ENCODE measurements around the gene TACR2. TPM values are rescaled to one million over a fixed set of nuclear protein-coding genes. Genes with fewer than 3 reads are reported as not detected.

Gene TACR2
- total and polyA plus RNA-seq, 2 experiments from 2014 or later, result not detected

DNA sequence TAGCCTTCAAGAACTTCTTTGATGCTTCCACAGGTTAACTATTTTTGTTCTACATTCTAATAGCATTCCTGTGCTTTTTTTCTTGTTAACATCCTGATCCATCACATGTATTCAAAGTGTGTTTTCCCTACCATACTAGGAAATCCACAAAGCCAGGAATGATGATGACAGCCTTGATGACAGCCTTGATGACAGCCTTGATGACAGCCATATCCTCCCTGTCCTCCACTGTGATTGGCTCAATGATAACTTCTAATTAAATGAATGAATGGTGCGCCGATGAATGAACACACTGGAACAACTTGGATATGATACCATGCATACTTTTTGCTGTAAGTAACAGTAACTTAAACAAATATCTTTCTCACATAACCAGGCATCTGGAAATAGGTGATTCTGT is 8.3 kb upstream of the TACR2 start (continued):
- TF ChIP-seq, protein P1, sequence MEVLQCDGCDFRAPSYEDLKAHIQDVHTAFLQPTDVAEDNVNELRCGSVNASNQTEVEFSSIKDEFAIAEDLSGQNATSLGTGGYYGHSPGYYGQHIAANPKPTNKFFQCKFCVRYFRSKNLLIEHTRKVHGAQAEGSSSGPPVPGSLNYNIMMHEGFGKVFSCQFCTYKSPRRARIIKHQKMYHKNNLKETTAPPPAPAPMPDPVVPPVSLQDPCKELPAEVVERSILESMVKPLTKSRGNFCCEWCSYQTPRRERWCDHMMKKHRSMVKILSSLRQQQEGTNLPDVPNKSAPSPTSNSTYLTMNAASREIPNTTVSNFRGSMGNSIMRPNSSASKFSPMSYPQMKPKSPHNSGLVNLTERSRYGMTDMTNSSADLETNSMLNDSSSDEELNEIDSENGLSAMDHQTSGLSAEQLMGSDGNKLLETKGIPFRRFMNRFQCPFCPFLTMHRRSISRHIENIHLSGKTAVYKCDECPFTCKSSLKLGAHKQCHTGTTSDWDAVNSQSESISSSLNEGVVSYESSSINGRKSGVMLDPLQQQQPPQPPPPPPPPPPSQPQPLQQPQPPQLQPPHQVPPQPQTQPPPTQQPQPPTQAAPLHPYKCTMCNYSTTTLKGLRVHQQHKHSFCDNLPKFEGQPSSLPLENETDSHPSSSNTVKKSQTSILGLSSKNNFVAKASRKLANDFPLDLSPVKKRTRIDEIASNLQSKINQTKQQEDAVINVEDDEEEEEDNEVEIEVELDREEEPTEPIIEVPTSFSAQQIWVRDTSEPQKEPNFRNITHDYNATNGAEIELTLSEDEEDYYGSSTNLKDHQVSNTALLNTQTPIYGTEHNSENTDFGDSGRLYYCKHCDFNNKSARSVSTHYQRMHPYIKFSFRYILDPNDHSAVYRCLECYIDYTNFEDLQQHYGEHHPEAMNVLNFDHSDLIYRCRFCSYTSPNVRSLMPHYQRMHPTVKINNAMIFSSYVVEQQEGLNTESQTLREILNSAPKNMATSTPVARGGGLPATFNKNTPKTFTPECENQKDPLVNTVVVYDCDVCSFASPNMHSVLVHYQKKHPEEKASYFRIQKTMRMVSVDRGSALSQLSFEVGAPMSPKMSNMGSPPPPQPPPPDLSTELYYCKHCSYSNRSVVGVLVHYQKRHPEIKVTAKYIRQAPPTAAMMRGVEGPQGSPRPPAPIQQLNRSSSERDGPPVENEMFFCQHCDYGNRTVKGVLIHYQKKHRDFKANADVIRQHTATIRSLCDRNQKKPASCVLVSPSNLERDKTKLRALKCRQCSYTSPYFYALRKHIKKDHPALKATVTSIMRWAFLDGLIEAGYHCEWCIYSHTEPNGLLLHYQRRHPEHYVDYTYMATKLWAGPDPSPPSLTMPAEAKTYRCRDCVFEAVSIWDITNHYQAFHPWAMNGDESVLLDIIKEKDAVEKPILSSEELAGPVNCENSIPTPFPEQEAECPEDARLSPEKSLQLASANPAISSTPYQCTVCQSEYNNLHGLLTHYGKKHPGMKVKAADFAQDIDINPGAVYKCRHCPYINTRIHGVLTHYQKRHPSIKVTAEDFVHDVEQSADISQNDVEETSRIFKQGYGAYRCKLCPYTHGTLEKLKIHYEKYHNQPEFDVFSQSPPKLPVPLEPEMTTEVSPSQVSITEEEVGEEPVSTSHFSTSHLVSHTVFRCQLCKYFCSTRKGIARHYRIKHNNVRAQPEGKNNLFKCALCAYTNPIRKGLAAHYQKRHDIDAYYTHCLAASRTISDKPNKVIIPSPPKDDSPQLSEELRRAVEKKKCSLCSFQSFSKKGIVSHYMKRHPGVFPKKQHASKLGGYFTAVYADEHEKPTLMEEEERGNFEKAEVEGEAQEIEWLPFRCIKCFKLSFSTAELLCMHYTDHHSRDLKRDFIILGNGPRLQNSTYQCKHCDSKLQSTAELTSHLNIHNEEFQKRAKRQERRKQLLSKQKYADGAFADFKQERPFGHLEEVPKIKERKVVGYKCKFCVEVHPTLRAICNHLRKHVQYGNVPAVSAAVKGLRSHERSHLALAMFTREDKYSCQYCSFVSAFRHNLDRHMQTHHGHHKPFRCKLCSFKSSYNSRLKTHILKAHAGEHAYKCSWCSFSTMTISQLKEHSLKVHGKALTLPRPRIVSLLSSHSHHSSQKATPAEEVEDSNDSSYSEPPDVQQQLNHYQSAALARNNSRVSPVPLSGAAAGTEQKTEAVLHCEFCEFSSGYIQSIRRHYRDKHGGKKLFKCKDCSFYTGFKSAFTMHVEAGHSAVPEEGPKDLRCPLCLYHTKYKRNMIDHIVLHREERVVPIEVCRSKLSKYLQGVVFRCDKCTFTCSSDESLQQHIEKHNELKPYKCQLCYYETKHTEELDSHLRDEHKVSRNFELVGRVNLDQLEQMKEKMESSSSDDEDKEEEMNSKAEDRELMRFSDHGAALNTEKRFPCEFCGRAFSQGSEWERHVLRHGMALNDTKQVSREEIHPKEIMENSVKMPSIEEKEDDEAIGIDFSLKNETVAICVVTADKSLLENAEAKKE (CRISPR knock-in tag; IDR thresholded peaks at IDR 0.05), result no peak
- TF ChIP-seq JUNB (IDR thresholded peaks at IDR 0.05; ENCODE audit: unreplicated experiment), result no peak
- no peak for TF ChIP-seq CREB1 (CRISPR knock-in tag; IDR thresholded peaks at IDR 0.05; ENCODE audit: low read depth)
- TF ChIP-seq EZH2phosphoT487 (IDR thresholded peaks at IDR 0.05; ENCODE audit: unreplicated experiment), result no peak
- TF ChIP-seq, protein P2, sequence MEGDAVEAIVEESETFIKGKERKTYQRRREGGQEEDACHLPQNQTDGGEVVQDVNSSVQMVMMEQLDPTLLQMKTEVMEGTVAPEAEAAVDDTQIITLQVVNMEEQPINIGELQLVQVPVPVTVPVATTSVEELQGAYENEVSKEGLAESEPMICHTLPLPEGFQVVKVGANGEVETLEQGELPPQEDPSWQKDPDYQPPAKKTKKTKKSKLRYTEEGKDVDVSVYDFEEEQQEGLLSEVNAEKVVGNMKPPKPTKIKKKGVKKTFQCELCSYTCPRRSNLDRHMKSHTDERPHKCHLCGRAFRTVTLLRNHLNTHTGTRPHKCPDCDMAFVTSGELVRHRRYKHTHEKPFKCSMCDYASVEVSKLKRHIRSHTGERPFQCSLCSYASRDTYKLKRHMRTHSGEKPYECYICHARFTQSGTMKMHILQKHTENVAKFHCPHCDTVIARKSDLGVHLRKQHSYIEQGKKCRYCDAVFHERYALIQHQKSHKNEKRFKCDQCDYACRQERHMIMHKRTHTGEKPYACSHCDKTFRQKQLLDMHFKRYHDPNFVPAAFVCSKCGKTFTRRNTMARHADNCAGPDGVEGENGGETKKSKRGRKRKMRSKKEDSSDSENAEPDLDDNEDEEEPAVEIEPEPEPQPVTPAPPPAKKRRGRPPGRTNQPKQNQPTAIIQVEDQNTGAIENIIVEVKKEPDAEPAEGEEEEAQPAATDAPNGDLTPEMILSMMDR (conservative IDR thresholded peaks at IDR 0.05; ENCODE audit: low read depth in 2 of 2), result no peak

DNA sequence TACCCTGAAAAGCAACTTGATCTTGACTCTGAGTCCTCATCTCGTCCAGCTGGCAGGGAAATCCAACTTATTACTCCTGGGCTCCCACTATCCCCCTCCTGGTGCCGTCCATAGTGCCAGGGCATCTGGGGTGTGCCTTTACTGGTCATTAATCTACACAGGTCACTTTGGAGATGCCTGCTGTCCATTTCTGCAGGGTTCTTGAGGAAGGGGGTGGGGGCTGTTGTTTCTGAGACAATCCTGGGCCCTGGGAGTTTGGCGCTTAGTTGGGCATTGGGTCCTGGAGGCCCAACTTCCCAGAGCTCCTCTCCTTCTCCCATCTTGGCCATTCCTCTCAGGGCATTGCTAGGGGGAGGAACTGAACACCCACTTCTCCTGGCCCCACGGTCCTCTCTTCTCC is 6.0 kb upstream of the TACR2 start:
- Mint-ChIP-seq H3K4me1 (peaks cover 6% of the 10 kb centered on the region), H3K4me3 (no peak overlapping the region)
- no peaks in the 10 kb centered on the region for H4K20me1 ChIP-seq (replicated peaks; ENCODE audit: insufficient read depth)
- no peak for TF ChIP-seq ZNF331 (CRISPR knock-in tag; IDR thresholded peaks at IDR 0.05; ENCODE audit: low read depth)
- TF ChIP-seq EZH2 (IDR thresholded peaks at IDR 0.05; ENCODE audit: low read depth, unreplicated experiment), result no peak
- TF ChIP-seq, protein P3, sequence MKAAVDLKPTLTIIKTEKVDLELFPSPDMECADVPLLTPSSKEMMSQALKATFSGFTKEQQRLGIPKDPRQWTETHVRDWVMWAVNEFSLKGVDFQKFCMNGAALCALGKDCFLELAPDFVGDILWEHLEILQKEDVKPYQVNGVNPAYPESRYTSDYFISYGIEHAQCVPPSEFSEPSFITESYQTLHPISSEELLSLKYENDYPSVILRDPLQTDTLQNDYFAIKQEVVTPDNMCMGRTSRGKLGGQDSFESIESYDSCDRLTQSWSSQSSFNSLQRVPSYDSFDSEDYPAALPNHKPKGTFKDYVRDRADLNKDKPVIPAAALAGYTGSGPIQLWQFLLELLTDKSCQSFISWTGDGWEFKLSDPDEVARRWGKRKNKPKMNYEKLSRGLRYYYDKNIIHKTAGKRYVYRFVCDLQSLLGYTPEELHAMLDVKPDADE (IDR thresholded peaks at IDR 0.05), result no peak
- no peak for TF ChIP-seq EZH2phosphoT487 (IDR thresholded peaks at IDR 0.05; ENCODE audit: unreplicated experiment)
- TF ChIP-seq, protein P4, sequence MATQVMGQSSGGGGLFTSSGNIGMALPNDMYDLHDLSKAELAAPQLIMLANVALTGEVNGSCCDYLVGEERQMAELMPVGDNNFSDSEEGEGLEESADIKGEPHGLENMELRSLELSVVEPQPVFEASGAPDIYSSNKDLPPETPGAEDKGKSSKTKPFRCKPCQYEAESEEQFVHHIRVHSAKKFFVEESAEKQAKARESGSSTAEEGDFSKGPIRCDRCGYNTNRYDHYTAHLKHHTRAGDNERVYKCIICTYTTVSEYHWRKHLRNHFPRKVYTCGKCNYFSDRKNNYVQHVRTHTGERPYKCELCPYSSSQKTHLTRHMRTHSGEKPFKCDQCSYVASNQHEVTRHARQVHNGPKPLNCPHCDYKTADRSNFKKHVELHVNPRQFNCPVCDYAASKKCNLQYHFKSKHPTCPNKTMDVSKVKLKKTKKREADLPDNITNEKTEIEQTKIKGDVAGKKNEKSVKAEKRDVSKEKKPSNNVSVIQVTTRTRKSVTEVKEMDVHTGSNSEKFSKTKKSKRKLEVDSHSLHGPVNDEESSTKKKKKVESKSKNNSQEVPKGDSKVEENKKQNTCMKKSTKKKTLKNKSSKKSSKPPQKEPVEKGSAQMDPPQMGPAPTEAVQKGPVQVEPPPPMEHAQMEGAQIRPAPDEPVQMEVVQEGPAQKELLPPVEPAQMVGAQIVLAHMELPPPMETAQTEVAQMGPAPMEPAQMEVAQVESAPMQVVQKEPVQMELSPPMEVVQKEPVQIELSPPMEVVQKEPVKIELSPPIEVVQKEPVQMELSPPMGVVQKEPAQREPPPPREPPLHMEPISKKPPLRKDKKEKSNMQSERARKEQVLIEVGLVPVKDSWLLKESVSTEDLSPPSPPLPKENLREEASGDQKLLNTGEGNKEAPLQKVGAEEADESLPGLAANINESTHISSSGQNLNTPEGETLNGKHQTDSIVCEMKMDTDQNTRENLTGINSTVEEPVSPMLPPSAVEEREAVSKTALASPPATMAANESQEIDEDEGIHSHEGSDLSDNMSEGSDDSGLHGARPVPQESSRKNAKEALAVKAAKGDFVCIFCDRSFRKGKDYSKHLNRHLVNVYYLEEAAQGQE (IDR thresholded peaks at IDR 0.05; ENCODE audit: unreplicated experiment), result no peak

More for the DNA sequence above, 6.0 kb upstream of the TACR2 start:
- Histone ChIP-seq H2AFZ (no peak overlapping the region), H3K9me2 (ENCODE audit: insufficient read depth) (peaks cover 11% of the 10 kb centered on the region; the same call in 1 of the 2 replicates), H3K4me1 (ENCODE audit: insufficient read depth) (no peaks in the 10 kb centered on the region), H3K27ac (ENCODE audit: low read depth) (no peak overlapping the region), H3K79me2 (replicated peaks; ENCODE audit: insufficient read depth) (no peaks in the 10 kb centered on the region), H3K4me3 (no peak overlapping the region), H3F3A (replicated peaks; ENCODE audit: low read depth) (no peaks in the 10 kb centered on the region), H3K36me3 (ENCODE audit: insufficient read depth) (no peaks in the 10 kb centered on the region), H3K27me3 (ENCODE audit: insufficient read depth) (no peaks in the 10 kb centered on the region), H3K4me2 (no peak overlapping the region)
- Mint-ChIP-seq H3K9me3 (no peaks in the 10 kb centered on the region; the same call in 2 of the 3 replicates), H3K27ac (no peak overlapping the region), H3K36me3 (ENCODE audit: low read depth) (no peaks in the 10 kb centered on the region), H3K27me3 (ENCODE audit: insufficient read depth, low read depth, poor library complexity) (peaks cover 11% of the 10 kb centered on the region)
- no peak for ATAC-seq
- DNase-seq (ENCODE audit: low spot score), result no peak

All from GM23338 (cell line).